Activated CD8-positive, alpha-beta memory T cell treated with anti-CD3 and anti-CD28 coated beads, Interleukin-2, amount 50 U/mL, for 4 hours (primary cell): ENCODE results near the gene HIVEP3.
A peak's percentile ranks its signal among the peaks of the same experiment; 100 is the strongest.

Source experiments
- DNase-seq: peaks from one replicate; pipeline ENCODE4 v3.0.0-alpha.2; 2020

The HIVEP3 gene

DNA sequence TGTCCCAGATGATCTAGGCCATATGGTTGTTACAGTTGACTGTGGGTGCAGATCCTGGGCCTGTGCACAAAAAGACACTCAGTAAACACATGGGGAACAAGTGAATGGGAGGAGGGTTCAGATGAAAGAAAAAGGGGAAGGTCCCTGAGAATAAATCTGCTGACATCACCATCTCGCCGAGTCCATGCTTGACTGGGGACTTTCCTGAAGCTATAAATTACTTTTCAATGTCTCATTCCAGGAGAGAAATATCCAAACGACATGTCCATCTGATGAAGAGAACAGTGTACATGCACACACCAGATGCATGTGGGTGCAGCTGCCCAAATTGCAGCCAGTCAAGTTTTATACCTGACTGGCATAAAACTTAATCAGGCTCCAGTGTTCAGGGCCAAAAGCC is 109.0 kb downstream of the HIVEP3 start:
- no peak for DNase-seq

DNA sequence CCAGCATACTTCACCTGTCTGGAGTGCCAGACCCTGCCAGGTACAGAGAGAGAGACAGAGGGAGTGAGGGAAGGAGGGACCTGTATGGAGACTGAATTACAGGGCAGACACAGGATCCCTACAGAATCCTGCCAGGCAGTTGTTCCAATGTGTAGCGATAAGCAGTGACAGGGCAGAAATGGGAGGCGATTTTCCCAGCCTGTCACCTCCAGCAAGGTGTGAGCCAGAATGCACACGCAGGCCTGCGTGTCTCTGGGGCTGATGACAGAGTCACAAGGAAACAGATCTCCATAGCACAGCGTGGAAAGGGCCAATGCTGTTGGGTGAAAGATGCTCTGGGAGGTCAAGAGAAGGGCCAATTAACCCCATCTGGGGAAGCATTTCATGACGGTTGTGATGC is 111.3 kb downstream of the HIVEP3 start:
- DNase-seq, result no peak

GRCh38 chr1:41806472-41807155 is 112.1 kb downstream of the HIVEP3 start:
- DNase-seq, result peak; percentile 75

DNA sequence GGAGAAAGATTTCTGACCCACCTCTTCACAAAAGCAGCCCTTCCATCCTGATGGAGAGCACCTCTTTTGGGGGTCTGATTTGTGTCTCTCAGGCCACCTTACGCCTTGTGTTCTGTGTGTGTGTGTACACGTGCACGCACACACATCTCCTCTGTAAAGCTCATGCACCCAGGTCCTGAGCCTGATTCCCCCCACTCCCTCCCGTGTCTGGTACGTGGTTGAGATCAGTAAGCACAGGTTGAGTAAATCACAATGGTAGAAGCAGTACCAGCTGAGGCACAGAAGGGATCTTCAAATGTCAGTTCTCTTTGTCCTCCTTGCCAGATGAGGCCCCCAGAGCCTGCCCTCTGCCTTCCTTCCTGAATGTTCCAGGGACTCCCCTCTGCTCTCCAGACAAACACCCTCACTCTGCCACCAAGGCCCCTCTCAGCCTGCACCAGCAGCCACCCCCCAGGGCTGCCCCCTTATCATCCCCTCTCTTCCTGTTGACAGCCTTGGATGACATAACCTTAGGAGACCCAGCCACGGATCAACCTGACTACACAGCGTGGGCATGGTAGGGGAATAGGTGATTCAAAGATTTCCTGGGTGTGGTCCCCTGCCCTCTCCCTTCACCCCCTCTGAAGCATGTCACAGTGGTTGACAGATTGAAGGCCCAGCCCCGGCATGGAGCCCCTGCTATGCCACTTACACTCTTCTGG is 112.8 kb downstream of the HIVEP3 start:
- DNase-seq, result peak; percentile 63

DNA sequence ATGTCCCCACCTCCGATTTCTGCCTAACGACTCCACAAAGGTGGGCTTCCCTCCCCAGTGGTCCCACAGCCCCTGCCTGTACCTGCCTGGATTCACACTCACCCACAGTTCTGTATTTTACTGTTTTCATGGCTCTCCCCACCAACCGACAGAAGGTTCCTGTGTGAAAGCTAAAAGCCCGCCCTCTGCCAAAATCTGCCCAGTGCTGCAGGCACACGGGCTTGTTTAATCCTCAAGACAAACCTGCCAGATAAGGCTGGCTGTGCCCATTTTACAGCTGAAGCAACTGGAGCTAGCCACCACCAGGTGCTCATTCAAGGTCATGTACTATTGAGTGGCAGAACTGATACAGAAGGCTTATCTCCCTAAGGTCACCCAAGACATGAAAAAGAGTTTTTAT is 114.5 kb downstream of the HIVEP3 start:
- peak; percentile 39 for DNase-seq

DNA sequence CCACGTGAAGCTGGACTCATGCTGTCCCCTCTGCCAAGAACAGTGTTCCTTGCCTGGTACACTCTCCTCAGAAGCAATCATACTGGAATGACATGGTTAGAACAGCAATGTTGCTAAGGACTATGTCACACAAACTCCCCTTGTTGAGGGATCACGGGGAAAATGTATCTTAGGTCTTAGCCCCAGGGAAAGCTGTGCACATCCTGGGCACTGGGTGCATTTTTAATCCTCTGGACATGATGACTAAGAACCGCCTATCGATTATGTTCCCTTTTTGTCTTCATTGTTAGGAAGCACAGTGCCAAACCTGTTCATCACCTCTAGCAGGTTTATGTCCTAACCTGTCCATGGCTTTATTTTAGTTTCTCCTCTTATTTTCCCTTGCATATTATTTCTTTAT is 115.1 kb downstream of the HIVEP3 start:
- DNase-seq, result no peak

DNA sequence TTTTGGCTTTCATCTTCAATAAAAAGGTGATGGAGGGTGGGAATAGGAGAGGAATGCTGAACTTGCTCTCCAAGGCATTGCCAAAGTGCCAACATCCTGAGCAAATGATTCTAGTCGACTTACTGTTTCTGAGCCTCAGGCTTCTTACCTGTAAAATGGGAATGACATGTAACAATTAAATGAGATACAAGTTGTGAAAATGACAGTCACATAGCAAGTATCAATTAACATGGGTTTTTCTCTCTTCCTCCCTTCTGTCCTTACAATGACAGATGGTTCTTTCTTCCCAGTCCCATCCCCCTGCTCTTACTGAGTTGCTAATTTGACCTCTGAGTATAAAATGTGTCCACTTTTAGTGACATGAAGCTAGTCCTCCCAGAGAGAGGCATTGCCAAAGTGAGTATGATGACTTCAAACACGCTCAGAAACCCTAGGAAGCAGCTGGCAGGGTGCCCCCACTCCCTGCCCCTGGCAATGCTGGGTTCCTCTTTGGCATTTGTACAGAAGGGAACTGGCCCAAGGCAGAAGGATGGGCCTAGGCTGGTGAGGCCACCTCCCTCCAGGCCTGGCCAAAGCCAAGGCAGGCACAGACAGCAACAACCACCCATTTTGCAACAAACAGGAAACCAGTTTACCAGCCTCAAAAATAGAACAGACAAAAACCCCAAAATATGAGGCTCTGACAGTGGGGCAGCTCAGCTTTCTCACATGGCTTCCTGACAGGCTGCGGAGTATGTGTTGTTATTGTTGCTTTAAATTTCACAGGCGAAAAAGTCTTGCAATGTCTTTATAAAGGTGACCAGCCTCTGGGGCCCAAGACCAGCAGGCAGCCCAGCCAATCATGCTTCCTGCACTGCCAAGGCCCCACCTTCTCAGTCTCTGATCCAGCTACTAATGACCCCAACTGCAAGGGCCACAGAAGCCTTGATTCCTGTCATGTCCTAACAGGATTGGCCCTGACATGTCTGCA is 115.9 kb downstream of the HIVEP3 start:
- DNase-seq, result no peak

- no peak for DNase-seq
Measured at GRCh38 chr1:41800311-41800829, 118.4 kb downstream of the HIVEP3 start.

DNA sequence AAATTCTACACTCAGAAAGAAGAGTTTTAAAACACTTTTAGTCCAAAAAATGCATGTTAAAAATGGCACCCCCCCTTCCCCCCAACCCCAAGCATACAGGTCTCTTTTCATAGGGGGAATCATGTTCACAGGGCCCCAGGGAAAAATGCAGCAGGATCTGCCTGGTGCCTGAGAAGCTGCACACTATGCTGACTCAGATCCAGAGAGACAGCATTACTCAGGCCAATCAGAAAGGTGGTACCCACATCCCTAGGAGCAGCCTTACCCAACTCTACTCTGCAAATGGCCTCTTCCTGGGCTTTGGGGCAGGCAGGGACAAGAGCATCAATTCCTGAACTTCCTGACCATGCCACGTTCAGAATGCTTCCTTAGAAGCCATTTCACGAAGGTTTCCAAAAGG is 119.0 kb downstream of the HIVEP3 start:
- DNase-seq, result no peak

- DNase-seq, result no peak
Measured at GRCh38 chr1:41799205-41799604, 119.5 kb downstream of the HIVEP3 start.

DNA sequence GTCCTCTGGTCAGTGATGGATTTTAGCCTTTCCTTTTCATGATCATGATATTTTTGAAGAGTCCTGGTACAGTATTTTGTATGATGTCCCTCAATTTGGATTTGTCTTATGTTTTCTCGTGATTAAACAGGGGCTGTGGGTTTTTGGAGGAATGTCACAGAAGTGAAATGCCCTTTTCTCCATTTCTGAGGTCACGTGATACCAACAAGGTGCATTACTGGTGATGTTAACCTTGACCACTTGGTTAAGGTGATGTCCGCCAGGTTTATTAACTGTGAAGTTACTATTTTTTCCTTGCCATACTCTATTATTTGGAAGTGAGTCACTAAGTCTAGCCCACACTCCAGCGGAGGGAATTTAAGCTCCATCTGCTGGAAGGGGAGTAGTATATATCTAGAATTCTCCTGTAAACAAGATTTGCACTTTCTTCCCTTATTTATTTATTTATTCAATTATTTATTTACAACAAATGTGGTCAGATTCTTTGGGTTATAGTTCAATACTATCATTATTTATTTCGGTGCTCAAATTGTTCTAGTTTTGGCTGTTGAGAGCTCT is 123.4 kb downstream of the HIVEP3 start:
- DNase-seq, result no peak

- no peak for DNase-seq
Measured at GRCh38 chr1:41794031-41794430, 124.7 kb downstream of the HIVEP3 start.

DNA sequence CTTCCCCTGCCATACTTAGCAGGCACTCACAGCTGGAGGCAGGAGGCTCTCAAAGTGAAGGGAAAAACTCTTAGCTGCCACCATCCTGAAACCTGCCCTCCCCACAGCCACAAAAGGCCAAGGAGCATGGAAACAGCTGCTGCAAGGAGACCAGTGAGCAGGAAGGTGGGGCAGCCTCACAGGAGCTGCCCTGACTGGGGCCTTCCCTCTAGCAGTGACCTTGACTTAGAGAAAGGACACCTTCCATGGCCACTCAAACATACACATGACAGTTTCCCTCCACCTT is 126.3 kb downstream of the HIVEP3 start:
- no peak for DNase-seq

- peak; percentile 33 for DNase-seq
Measured at GRCh38 chr1:41791667-41792484, 126.8 kb downstream of the HIVEP3 start.

DNA sequence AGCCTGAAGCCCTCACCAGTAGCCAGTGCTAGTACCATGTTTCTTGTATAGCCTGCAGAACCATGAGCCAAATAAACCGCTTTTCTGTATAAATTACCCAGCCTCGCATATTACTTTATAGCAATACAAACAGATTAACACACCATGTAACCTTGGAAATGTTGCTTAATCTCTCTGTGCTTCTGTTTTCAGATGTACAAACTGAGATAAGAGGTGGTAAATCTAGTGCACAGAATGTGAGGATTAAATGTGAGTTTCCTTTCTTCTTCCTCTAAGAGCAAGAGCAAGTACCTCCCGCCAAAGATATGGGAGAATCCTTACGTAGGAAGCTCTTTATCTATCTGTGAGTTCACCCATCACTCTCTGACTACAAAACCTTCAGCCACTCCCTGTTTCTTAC is 128.4 kb downstream of the HIVEP3 start:
- no peak for DNase-seq

DNA sequence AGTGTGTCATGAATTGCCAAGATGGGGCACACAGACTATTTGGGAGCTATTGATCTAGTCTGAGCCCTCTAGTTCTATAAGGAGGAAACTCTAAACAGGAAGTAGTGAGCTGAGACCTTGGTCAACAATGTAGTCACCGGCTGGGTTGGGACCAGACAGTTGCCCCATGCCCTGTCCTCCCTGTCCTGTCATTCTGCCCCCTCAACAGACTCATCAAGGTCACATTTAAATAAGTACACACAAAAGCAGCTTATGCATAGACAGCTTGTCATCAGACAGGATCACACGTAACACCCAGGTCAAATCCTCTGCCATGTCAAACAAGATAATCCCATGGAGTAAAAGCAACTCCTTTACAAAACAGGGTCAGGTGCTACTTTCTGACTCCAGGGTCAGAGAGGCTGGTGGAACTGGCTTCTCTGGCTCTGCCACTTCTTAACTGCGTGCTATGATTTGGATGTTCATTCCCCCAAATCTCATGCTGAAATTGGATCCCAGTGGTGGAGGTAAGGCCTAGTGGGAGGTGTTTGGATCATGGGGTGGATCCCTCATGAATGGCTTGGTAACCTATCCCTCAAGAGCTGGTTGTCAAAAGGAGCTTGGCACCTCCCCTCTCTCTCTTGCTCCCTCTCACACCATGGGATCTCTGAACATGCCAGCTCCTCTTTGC is 128.9 kb downstream of the HIVEP3 start:
- no peak for DNase-seq

GRCh38 chr1:41788427-41788826 is 130.3 kb downstream of the HIVEP3 start:
- no peak for DNase-seq

- no peak for DNase-seq
Measured at GRCh38 chr1:41784531-41785274, 134.0 kb downstream of the HIVEP3 start.

DNA sequence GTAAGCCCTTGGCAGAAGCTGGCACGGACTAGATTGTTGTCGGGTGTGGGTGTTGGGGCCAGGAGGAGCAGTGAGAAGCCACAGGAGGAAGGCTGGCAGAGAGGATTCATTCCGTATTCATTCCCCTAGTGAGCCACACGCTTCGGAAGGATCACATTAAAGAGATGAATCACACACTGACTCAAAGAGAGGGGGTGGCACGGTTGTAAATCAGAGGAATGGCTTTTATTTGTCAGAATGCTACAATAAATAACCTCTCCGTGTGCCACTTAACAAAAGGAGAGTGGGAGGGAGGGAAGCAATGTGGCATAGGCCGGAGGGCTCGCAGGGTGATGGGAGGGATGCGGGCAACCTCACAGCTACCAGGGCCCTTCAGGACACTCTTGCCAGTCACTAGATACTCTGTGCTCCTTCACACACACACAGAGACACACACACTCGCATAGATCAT is 135.5 kb downstream of the HIVEP3 start:
- no peak for DNase-seq

DNA sequence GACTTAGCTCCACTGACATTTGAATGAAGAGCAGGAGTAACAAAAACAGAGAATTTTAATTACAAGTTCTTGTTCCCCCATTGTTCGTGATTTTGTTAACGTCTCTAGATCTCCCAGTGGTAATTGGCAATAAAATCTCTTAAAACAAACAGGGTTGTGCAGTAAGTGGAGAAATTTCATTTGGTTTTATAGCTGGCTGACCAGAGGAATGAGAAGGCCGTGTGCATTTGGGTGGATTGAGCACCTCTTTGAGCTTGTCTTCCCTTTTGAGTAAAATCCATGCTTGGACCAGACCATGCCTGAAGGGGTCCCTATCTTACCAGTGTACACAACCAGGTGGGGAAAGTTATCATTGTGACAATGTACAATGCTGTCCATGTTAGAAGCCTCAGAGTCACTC is 137.8 kb downstream of the HIVEP3 start:
- no peak for DNase-seq

DNA sequence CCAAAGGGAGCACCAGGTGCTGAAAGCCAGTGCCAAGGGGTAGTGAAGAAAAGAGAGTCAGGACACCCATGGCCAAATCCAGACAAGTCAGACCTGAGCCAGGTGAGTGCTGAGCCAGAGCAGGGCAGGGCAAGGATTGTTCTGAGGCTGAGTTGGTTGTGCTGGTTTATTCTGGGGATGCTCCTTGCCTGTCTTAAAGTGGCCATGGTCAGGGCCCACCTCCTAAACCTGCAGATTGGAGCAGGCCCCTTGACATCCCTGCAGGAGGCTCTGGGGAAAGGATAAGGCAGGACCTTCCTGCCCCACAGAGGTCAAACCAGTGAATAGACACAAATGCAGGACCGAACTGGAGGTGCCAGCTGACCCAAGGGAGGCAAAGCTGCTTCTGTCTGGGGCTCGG is 138.4 kb downstream of the HIVEP3 start:
- no peak for DNase-seq
